Mesenteric fat pad (tissue), 1 donor: ENCODE measurements around the gene KANSL1. TPM values are rescaled to one million over a fixed set of nuclear protein-coding genes. Genes with fewer than 3 reads are reported as not detected.
A peak's percentile ranks its signal among the peaks of the same experiment; 100 is the strongest.
"Not testable (repeated sequence)": the region's sequence is repeated elsewhere in the genome, so short reads cannot be mapped to it uniquely, and the experiment has no call there.

Experiments
- DNase-seq: peaks from one replicate; pipeline ENCODE4 v3.0.0-alpha.2; 2020; ENCODE audit warnings: low spot score
- total RNA-seq: library from RNA; stranded (reverse); fragmentation: NEBNext Ultra II Directional; extraction: Animal tissue kit (Norgen Biotek cat#: 25700); gene quantifications from one replicate; pipeline ENCODE4 v1.2.1, GENCODE V29; 2021
- donor health status: DM: yes; HTN: yes; CAD: no.

Gene KANSL1
- total RNA-seq, 1 donor from 2014 or later = 67.8 TPM

GRCh38 chr17:46025060-46025459 is 168.2 kb downstream of the KANSL1 start:
- DNase-seq = no peak

DNA sequence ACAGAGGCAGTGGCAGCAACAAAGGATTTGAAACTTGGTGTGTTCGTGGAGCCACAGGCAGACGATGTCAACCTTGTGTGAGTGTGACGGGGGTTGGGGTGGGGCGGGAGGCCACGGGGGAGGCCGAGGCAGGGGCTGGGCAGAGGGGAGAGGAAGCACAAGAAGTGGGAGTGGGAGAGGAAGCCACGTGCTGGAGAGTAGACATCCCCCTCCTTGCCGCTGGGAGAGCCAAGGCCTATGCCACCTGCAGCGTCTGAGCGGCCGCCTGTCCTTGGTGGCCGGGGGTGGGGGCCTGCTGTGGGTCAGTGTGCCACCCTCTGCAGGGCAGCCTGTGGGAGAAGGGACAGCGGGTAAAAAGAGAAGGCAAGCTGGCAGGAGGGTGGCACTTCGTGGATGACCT is 168.6 kb downstream of the KANSL1 start:
- no peak for DNase-seq

- DNase-seq = no peak
These were observed 169.3 kb downstream of the KANSL1 start for GRCh38 chr17:46023783-46024388.

- not testable (repeated sequence) for DNase-seq
These were observed 169.9 kb downstream of the KANSL1 start for GRCh38 chr17:46023366-46023765.

GRCh38 chr17:46020998-46021397 is 172.2 kb downstream of the KANSL1 start:
- no peak for DNase-seq

DNA sequence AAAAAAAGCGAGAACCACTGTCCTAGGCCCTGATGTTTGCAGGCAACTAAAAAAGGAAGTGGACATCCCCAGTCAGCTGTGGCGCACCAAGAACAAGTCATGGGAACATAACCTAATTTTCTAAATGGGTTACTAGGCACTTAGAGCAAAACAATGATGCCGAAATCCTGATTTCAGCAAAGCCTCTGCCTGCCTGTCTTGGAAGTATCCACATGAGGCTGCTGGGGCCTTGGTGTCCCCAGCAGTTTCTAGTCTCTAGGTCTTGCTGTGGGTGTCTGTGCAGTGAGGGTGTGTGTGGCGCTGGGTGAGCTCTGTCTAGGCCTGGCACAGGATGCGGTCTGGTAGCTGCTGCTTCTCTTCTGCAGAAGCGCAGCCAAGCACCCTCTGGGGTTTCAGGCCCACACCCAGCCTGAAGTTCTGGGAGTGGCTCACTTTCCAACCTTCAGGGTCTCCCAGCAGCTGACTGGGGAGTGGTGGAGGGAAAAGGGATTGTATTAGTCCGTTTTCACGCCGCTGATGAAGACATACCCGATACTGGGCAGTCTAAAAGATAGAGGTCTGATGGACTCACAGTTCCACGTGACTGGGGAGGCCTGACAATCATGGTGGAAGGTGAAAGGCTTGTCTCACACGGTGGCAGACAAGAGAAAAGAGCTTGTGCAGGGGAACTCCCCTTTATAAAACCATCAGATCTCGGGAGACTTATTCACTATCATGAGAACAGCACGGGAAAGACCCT is 173.0 kb downstream of the KANSL1 start:
- no peak for DNase-seq

- peak; percentile 74 for DNase-seq
These were observed 173.8 kb downstream of the KANSL1 start for GRCh38 chr17:46019408-46019925.

- no peak for DNase-seq
These were observed 179.6 kb downstream of the KANSL1 start for GRCh38 chr17:46013502-46014165.

GRCh38 chr17:46013127-46013501 is 180.1 kb downstream of the KANSL1 start:
- DNase-seq = no peak

GRCh38 chr17:46012506-46013079 is 180.6 kb downstream of the KANSL1 start:
- no peak for DNase-seq

- DNase-seq = no peak
These were observed 181.3 kb downstream of the KANSL1 start for GRCh38 chr17:46011711-46012505.

GRCh38 chr17:46010597-46011186 is 182.5 kb downstream of the KANSL1 start:
- no peak for DNase-seq

DNA sequence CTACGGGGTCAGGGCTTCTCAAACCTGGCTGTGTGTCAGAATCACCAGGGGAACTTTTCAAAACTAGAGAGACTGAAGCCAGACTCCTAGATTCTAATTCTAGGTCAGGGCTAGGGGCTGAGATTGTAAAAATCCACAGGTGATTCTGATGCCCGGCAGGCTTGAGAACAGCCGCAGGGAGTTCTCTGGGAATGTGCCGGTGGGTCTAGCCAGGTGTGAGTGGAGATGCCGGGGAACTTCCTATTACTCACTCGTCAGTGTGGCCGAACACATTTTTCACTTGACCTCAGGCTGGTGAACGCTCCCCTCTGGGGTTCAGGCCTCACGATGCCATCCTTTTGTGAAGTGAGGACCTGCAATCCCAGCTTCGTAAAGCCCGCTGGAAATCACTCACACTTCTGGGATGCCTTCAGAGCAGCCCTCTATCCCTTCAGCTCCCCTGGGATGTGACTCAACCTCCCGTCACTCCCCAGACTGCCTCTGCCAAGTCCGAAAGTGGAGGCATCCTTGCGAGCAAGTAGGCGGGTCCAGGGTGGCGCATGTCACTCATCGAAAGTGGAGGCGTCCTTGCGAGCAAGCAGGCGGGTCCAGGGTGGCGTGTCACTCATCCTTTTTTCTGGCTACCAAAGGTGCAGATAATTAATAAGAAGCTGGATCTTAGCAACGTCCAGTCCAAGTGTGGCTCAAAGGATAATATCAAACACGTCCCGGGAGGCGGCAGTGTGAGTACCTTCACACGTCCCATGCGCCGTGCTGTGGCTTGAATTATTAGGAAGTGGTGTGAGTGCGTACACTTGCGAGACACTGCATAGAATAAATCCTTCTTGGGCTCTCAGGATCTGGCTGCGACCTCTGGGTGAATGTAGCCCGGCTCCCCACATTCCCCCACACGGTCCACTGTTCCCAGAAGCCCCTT is 183.3 kb downstream of the KANSL1 start:
- no peak for DNase-seq

- DNase-seq = no peak
These were observed 184.6 kb downstream of the KANSL1 start for GRCh38 chr17:46008591-46008990.

DNA sequence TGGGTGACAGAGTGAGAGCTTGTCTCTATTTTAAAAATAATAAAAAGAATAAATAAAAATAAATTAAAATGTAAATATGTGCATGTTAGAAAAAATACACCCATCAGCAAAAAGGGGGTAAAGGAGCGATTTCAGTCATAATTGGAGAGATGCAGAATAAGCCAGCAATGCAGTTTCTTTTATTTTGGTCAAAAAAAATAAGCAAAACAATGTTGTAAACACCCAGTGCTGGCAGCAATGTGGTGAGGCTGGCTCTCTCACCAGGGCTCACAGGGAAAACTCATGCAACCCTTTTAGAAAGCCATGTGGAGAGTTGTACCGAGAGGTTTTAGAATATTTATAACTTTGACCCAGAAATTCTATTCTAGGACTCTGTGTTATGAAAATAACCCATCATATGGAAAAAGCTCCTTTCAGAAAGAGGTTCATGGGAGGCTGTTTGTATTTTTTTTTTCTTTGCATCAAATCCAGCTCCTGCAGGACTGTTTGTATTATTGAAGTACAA is 185.7 kb downstream of the KANSL1 start:
- no peak for DNase-seq

DNA sequence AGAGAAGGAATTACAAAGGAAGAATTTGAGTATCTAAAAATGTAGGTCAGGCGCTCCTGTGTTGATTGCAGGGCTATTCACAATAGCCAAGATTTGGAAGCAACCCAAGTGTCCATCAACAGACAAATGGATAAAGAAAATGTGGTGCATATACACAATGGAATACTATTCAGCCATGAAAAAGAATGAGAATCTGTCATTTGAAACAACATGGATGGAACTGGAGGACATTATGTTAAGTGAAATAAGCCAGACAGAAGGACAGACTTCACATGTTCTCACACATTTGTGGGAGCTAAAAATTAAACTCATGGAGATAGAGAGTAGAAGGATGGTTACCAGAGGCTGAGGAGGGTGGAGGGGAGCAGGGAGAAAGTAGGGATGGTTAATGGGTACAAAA is 187.1 kb downstream of the KANSL1 start:
- DNase-seq = not testable (repeated sequence)

- DNase-seq = no peak
These were observed 189.1 kb downstream of the KANSL1 start for GRCh38 chr17:46003907-46004748.

- no peak for DNase-seq
These were observed 190.3 kb downstream of the KANSL1 start for GRCh38 chr17:46002973-46003316.
